Thoracic aorta (tissue), 2 donors: ENCODE measurements around the gene GPC5. TPM values are rescaled to one million over a fixed set of nuclear protein-coding genes. Genes with fewer than 3 reads are reported as not detected.

Experiments used
- ATAC-seq: fragments of 150-250 bp; one replicate; pipeline ENCODE4 v1.8.0; 2017; ENCODE audit warnings: low read depth; ENCODE audit not compliant: insufficient number of reproducible peaks, low FRiP score
- DNase-seq: peaks from one replicate; pipeline ENCODE4 v3.0.0-alpha.2; 2020; ENCODE audit warnings: low spot score
- H3K27ac ChIP-seq, 2 donors: fragments of 200-600 bp; sonication (generic); 1 replicate in 1 of 2; 2 replicates in 1 of 2; pipeline ENCODE4 v1.5.1; 2016; ENCODE audit warnings: mild to moderate bottlenecking in 2 of 2, moderate library complexity in 2 of 2
- H3K27me3 ChIP-seq: fragments of 200-600 bp; sonication (generic); replicated peaks from 2 replicates; pipeline ENCODE4 v1.6.0; 2016; ENCODE audit warnings: mild to moderate bottlenecking; ENCODE audit not compliant: insufficient read depth
- H3K36me3 ChIP-seq: fragments of 200-600 bp; sonication (generic); one replicate; pipeline ENCODE4 v1.5.1; 2016
- H3K4me1 ChIP-seq, 2 donors: fragments of 200-600 bp; sonication (generic); 1 replicate in 1 of 2; 2 replicates in 1 of 2; pipeline versions ENCODE4 v1.5.1 to v1.6.0; 2016; ENCODE audit warnings: low read depth in 2 of 2, mild to moderate bottlenecking in 1 of 2; ENCODE audit not compliant: control insufficient read depth in 1 of 2
- H3K4me3 ChIP-seq: fragments of 200-600 bp; sonication (generic); 2 replicates; pipeline ENCODE4 v1.5.1; 2016; ENCODE audit warnings: mild to moderate bottlenecking
- H3K9me3 ChIP-seq: fragments of 200-600 bp; sonication (generic); 2 replicates; pipeline ENCODE4 v1.5.1; 2016
- CTCF ChIP-seq: fragments of 200-600 bp; sonication (generic); IDR thresholded peaks from one replicate; pipeline ENCODE4 v1.5.1; 2019; ENCODE audit warnings: antibody characterized with exemption
- total RNA-seq, 2 donors: library from RNA; depleted of rRNA; stranded (reverse); fragments of >200 nt; gene quantifications; one replicate each; pipeline versions ENCODE4 v1.1.0 to v1.2.3, GENCODE V29; 2016

Gene GPC5
- total RNA-seq, 2 donors from 2014 or later: 3.3 TPM; not detected in 1

DNA sequence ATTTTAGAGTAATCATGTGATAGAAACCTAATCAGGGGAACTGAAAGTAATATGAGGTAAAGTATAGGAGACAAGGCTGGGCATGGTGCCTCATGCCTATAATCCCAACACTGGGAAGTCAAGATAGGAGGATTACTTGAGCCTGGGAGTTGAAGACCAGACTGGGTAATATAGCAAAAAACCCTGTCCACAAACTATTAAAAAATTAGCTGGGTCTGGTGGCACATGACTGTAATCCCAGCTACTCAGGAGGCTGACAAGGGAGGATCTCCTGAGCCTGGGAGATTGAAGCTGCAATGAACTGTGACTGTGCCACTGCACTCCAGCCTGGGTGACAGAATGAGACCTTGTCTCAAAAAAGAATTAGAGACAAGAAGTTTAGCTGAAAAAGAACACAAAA lies 469.9 kb downstream of the GPC5 start:
- no peak overlapping the region for H3K4me3 ChIP-seq
- no peaks in the 10 kb centered on the region for H3K36me3 ChIP-seq
- H3K4me1 ChIP-seq: no peaks in the 10 kb centered on the region
- TF ChIP-seq CTCF: no peak
- no peaks in the 10 kb centered on the region for H3K27me3 ChIP-seq
- H3K27ac ChIP-seq: no peak overlapping the region
- DNase-seq (no peak), ATAC-seq (no peak)
- no peaks in the 10 kb centered on the region for H3K9me3 ChIP-seq

GRCh38 chr13:91878491-91878890 lies 480.1 kb downstream of the GPC5 start:
- Histone ChIP-seq H3K4me3 (no peak overlapping the region), H3K27ac (no peak overlapping the region), H3K27me3 (no peaks in the 10 kb centered on the region), H3K9me3 (no peaks in the 10 kb centered on the region), H3K4me1 (no peaks in the 10 kb centered on the region), H3K36me3 (no peaks in the 10 kb centered on the region)
- no peak for DNase-seq
- no peak for TF ChIP-seq CTCF
- ATAC-seq: no peak

GRCh38 chr13:91879360-91879759 lies 480.9 kb downstream of the GPC5 start:
- Histone ChIP-seq H3K4me1 (no peaks in the 10 kb centered on the region), H3K27me3 (no peaks in the 10 kb centered on the region), H3K4me3 (no peak overlapping the region), H3K36me3 (no peaks in the 10 kb centered on the region), H3K9me3 (no peaks in the 10 kb centered on the region), H3K27ac (no peak overlapping the region)
- DNase-seq: no peak
- TF ChIP-seq CTCF: no peak
- ATAC-seq: no peak

DNA sequence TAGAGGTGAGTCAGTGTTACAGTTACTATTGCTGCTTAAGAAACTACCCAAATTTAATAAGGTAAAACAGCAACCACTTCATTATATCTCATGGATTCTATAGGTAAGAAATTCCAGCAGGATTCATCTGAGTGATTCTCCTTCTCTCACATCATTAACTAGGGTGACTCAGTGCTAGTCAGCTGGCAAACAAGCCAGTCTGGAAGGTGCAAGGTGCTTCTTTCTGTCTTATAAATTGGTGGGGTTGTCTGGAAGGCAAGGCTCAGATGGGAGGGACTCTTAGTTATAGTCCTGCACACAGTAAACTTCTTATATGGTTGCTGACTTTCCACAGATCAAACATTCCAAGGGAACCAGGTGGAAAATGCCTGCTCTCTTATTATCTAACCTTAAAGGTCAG lies 484.5 kb downstream of the GPC5 start:
- no peaks in the 10 kb centered on the region for H3K4me1 ChIP-seq
- no peak for DNase-seq
- no peaks in the 10 kb centered on the region for H3K27me3 ChIP-seq
- H3K9me3 ChIP-seq: no peaks in the 10 kb centered on the region
- no peak for ATAC-seq
- no peak overlapping the region for H3K27ac ChIP-seq
- H3K4me3 ChIP-seq: no peak overlapping the region
- no peaks in the 10 kb centered on the region for H3K36me3 ChIP-seq
- no peak for TF ChIP-seq CTCF

GRCh38 chr13:91889641-91890040 lies 491.2 kb downstream of the GPC5 start:
- no peak overlapping the region for H3K27ac ChIP-seq
- no peaks in the 10 kb centered on the region for H3K9me3 ChIP-seq
- H3K4me3 ChIP-seq: no peak overlapping the region
- ATAC-seq (no peak), DNase-seq (no peak)
- no peaks in the 10 kb centered on the region for H3K4me1 ChIP-seq
- no peaks in the 10 kb centered on the region for H3K36me3 ChIP-seq
- TF ChIP-seq CTCF: no peak
- H3K27me3 ChIP-seq: no peaks in the 10 kb centered on the region
